Activated gamma-delta T cell (primary cell): ENCODE data around the gene CCDC197.
A peak's percentile ranks its signal among the peaks of the same experiment; 100 is the strongest.

Source experiments
- DNase-seq: peaks from one replicate; lab custom pipeline; 2025; lab: John Stamatoyannopoulos, UW

Gene CCDC197

DNA sequence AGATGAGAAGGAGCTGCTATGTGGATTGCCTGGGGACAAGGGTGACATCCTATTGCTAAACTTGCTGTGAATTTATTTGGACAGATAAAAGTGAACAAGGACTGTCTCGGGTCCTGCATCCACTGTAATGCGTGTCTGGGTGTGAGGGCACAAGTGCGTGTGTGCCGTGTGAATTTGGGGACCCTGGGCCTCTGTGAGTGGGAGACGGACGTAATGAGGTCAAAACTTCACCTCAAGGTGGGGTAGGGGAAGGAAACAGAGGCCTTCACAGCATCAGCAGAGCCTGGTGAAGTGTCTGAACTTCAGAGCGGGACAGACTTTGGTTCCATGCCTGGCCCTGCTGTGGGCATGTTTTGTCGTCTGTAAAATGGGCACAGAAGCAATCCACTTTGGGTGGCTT lies 35.5 kb upstream of the CCDC197 start:
- DNase-seq: no peak

DNA sequence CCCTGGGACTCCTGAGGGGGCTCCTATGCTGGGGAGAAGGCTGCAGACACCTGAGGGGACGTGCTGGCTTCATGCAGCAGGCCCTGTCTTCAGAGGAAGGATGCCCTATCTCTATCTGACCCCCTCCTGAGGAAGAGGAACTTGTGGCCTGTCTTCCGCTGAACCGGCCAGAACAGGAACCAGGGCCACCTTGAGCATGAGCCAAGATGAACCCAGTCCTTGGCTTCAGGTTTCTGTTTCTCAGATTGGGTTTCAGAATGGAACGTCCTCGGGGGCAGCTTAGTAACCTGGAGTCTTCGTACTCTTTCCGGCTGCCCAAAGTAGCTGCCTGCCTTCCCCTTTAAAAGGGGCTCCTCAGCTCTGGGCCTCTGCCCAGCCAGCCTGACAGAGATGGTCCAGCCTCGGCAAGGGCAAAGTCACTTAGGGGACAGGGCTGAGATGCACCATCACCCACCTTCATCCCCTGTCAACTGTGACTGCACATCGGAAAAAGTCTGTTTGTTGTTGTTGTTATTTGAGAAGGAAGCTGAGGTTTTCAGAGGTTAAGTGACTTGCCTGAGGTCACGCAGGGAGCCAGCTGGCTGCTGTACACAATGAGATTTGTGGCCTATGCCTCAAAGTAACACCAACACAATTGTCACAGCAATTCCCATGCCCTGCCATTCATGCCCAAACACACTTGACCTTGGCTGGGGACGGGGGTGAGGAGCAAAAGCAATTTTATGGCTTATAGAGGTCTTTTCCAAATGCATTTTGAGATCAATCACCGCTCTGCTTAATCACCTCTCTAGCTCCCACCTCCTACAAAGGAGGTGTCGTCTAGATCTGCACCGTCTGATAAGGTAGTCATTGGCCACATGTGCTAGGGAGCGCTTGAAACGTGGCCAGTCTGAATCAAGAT lies 34.1 kb upstream of the CCDC197 start:
- no peak for DNase-seq

DNA sequence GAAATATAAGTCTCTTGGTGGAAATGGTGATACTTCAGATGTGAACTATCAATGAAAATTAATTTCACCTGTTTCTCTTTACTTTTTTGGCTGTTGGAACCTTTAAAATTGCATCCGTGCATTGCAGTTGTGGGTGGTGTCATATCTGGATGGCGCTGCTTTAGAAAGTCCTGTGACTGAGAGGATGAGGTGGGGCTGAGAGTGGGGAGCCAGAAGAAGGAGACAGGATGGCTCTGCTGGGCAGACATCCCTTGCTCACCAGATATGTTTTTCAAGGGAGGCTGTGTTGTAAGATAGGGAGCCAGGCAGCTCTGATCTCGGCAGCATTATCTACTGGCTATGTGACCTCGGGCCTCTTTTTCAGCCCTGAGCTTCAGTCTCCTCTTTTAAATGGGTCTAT lies 33.4 kb upstream of the CCDC197 start:
- no peak for DNase-seq

DNA sequence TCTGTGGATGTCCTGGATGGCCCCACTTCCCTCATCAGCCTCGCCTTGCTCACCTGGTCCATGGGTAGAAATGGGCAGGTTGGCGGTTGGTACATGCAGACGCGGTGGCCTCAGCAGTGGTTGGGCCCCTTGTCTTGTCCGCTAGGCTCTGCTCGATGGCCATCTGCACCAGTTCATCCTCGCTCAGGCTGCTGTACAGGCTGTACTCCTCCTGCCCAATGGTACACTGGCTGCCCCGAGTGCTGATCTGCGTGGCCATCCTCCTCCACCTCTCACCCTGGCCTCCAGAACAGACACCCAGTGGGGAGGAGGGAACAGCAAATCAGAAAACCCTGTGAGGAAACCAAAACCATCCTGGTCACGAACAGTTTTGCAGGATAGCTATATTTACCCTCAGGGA lies 32.8 kb upstream of the CCDC197 start:
- no peak for DNase-seq

DNA sequence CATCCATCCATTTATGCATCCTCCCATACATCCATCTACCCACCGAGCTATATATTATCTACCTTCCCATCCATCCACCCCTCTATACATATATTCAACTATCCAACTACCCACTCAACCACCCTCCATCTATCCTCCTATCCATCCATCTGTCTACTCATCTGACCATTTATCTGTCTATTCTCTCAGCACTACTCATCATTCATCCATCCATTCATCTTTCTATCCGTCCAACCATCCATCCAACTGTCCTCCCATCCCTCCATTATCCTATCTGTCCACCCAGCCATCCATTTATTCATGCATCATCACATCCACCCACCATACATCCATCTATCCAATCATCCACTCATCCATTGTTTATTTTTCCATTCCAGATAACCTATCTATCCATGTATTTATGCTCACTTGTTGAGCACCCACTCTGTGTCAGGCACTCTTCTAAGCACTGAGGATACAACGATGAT lies 32.2 kb upstream of the CCDC197 start:
- DNase-seq: no peak

DNA sequence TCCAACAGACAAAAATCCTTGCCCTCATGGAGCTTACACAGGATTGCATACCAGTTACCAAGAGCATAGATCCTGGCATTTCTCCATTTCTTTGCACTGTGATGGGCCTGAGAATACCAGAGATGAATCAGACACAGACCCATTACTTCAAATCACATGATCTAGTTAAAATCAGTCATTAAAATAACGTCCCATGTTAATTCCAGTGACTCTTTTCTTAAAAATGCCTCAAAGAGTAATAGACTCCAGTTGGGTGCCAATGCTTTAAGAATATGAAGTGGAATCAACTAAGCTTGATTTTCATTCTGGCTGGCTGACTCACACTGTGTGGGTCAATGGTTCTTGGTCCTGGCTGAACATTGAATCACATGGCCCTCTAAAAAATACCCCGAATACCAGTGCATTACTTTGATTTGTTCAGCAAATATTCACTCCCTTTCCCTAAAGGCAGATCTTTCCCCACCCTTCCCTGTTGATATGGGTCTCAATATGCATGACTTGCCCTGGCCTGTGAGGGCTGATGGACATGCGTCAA lies 31.7 kb upstream of the CCDC197 start:
- DNase-seq: no peak

DNA sequence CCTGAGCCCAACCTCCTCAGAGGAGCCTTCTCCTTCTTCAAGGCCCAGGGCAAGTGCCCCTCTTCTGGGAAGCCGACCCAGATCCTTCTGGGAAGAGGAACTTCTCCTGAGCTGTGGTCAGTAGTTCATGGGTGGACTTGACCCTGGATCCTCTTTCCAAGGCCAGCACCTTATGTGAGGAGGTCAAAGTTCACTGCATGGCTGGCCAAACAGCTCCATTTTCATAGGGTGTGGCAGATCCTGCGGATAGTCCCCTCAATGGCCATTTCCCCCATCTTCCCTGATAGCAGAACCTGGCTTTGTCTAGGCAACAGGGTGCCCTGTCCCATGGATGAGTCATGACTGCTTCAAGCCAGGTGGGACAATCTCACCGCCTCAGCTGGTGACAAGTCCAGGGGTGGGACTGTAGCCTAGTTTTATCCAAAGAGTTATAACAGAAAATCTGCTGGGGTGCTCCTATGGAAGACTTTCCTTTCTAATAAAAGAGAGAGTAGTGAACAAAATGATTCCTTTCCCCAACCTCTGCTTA lies 31.1 kb upstream of the CCDC197 start:
- no peak for DNase-seq

DNA sequence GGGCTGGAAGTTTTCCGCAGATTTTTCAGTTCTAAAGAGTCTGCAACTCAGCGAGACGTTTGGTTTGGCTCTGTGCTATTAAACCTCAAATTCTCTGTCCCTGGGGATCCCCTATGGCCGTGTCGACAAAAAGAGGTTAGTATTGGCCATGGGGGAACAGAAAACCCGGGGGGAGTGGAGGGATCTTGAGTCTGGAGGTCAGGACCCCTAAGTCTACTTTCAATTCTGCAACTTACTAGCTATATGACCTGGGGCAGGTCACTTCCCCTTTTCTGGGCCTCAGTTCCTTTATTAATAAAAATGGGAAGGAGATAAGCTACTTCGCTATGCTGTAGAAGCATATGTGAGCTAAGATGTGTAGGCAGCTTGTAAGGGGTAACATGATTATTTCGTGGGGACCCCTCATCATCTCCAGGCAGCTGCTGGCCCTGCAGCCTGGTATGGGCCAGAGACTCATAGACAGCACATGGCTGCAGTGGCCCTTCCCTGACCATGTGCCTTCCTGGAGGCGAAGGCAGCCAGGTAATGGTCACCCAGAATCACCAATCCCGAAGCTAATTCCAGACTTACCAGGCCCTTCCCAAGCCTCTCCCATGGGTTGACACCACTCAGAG lies 29.4 kb upstream of the CCDC197 start:
- DNase-seq: no peak

DNA sequence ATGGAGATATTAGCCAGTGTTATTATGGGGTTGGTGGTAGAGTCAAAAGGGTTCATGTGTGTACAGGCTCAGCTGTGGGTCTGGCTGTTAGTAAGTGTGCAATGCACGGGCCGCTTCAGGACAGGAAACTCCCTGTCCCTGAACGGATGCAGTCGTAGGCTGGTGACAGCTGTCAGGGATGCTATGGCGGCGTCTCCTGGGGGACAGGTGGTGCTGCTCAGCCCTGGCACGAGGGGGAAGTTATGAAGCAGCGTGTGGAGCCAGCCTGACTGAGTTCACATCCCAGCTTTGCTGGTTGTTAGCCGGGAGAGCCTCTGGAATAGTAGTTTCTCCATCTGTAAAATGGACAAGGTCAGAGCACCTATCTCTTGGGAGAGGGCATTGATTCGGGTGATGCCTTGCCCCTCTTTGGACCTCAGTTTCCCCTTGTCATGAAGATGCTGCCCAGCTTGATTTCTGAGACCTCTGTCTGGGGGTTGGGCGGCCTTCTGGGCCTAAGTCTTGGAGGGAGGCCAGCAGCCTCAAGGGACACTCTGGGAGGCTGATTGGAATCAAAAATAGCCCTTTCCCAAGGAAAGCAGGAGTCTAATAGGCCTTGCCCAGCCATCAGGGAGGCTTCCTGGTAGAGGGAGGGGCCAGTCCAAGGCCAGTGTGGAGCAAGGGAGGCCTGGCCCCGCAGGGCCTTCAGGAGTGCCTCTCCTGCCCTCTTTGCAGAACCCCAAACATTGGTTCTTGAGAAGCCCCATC lies 27.8 kb upstream of the CCDC197 start:
- no peak for DNase-seq

DNA sequence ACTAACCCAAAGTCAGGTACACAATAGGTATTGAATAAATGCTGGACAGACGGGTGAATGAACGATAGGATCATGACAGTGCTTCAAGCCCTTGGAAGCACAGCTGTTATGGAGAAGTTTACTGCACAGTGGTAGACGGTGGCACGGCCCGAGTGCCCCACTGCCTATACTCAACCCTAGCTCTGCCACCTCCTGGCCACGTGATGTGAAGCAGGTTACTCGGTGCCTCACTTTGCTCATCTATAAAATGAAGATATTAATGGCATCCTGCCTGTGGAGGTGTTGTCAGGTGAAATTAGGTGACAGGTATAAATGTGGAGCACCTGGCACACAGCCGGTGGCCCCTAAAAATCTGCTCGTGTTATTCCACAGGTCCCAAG lies 26.5 kb upstream of the CCDC197 start:
- DNase-seq: peak; percentile 20

DNA sequence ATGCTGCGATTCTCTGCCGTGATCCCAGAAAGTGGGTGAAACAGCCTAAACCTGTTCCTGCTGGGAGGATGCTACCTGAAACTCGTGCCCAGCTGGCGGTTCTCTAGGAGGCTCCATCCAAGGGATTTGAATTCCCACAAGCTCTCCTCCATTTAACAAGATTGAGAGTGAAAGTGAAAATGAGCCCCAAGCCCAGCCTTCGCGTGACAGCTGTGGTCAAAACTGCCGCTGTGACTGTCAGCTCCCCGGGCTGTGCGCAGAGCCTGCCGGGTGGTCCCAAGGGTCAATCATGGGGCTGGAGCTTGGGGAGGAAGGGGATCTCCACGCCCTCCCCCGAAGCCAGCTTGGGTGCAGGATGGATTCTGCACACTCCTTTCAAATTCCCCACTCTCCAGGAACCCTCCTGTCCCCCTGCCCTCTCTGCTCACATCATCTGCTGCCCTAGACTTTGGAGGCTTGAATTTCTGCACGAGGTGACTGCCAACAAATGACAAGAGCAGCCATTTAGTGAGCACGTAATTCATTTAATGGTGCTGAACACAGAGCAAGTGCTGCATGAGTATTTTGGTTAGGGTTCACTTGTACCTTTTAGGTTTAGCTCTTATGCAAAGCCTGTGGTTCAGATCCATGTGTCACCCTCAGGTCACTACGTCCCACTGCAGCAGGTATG lies 26.0 kb upstream of the CCDC197 start:
- DNase-seq: no peak

DNA sequence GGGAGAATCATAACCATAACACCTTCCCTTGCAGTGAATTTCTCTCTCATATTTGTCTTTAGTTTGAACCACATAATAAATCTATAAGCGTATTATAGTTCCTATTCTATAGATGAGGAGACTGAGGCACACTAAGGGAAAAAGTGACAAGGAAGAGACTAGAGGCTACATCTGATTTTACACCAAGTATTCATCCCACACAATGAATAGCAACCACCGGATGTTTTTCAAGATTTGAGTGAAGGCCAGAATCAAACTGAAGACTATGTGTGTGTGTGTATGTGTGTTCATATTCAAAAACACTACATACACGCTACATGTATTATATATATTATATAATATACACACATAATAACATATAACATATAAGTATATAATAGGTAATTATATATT lies 25.5 kb upstream of the CCDC197 start:
- no peak for DNase-seq

DNA sequence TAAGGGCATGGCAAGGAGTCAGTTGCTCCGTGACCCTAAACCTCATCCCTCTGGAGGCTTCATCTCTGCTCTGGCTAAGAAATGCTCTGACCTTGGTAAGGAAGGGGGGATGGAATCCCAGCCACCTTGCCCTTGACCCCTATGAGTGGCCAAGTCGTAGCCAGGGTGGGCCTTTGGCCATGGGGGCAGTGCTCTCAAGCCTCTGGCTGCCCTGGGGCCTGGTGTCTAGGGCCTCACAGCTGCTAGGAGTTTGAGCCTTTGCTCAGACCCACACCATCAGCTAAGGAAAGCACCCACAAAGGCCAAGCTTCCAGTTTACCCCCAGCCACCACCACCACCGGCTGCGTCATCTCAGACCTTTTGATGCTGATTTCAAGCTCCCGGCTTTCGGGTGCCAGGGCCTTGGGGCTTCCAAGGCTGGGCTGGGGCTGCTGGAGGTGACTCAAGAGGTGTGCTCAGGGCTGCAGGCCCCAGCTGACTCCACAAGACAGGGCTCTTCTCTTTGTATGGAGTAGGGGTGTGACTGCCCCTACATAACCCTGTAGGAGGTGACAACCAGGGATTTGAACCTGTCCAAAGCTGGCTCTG lies 24.4 kb upstream of the CCDC197 start:
- DNase-seq: no peak

DNA sequence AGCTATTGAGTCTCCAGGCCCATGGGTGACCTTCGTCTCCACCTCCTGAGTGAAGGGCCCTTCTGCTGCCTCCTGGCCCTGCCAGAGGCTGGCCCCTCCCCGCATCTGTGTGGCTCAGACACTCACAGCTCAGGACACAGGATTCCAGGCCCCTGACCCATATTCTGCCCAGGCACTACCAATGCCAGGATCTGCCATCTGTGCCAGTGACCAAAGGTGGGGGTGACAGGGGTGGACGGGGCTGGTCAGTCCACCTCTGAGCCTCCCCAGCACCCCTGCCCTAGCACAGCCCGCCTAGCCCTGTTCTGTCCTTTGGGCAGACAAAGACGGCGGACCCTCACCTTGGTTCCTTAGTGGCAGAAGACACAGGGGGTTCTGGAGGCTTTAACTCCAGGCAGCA lies 23.5 kb upstream of the CCDC197 start:
- DNase-seq: no peak

DNA sequence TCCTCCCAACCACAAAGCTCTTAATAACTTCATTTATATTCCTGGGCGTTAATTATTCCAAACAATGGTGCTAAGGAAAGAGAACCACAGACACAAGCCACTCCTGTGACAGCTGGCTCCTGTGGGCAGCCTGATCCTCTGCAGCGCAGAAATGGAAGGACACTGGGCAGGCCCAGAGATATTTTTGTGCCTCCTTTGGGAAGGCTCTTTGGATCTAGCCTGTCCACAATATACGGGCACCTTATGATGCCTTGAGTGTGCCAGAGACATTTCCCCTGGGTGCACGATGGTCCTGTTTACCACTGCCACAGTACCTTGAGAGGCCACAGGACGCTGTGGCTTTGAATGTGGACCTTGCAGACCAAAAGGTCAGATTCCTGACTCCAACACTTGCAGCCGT lies 22.8 kb upstream of the CCDC197 start:
- DNase-seq: no peak

DNA sequence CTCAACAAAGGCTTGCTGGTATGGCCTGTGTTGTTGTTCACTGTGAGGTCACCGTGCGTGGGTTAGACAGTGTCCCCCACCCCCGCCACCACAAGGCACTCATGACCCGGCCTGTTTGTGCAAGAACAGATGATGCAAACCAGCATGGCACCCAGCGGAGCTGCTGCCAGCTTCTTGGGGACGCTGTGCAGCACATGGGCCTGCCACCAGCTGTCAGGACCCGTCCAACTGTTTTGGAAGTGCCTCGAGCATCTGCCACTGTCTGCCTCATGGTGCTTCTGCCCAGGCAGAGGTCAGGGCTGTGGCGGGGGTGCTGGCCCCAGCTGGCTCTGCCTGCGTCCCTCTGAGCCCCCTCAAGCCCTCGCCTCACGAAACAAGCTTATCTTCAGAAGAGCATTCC lies 22.3 kb upstream of the CCDC197 start:
- no peak for DNase-seq

DNA sequence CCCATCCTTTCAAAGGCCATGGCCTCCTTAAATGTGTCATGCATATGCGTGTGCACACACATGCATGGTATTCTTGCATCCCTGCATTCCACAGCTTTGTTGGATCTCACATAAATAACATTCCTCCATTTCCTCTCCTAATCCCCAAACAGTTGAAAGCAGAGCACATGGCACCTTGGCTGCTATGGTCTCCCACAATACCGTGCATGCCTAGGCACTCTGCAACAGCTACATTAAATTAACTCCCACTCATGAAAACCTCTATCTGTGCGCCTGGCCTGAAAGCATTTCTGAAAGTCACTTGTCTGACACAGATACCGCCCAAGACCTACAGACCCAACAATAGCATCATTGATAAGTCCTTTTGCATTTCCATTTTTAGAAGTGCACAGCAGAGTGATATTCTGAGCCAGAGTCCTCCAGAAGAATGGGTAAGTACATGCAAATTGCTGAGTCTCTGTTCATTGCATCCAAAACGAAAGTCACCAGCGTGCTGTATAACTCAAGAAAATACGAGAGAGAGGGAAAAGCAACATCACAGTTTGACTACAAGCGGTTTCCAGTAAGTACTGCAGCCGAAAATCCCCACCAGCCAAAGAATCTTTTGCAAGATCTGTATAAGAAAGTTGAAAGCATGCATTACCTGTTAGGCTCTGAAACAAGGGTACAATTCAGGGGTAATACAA lies 21.2 kb upstream of the CCDC197 start:
- DNase-seq: no peak

DNA sequence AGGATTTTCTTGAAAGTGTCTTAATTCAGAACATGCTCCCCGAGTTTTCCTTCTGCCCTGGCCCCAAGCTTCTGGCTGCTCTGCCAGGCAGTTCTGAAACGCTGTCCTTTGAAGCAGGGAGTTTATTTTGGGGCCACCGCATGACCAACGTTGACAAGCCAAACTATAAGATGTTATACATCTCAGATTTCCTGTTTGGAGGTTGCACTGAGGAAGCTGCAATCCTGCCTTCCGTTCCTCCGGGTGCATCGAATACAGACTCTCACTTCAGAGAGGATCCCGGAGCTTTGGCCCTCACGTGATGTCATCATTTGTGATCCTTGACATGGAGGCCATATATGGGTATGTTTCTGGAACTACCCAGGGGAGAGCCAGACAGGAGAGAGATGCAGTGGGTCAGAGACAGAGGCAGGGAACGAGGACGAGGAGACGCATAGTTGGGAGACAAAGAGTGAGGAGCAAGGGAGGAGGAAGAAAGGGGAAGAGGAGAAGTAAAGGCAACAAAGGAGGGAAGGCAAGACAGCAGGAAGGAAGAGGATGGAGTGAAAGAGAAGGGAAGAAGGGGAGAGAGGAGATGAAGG lies 20.5 kb upstream of the CCDC197 start, which contains the start of gene ASB2:
ASB2 (minus strand) TSS at position 94 of the 581 bp plus-strand sequence. CDS start 12,031 bp downstream, outside the sequence.
- DNase-seq: no peak

DNA sequence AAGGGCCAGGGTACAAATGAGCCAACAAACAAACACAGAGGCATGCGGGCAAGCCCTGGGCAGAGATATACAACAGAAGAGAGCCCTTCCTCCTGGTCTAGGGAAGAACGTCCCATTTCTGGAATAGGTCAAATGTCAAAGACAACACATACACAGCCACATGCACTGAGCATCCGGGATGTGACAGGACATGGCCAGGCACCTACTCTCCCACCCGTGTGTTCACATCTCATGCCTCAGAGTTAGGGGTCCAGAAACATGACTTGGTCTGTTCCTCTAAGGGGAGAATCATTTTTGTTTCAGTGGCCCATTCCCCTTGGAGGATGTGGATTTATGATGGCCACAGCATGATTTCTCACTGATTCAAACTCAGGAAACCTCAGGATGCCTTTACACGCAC lies 19.9 kb upstream of the CCDC197 start:
- no peak for DNase-seq
